Measurements from ENCODE around the gene MTOR. TPM values are rescaled to one million over a fixed set of nuclear protein-coding genes. Genes with fewer than 3 reads are reported as not detected.

Gene MTOR
- total RNA-seq, 6 donors from 2014 or later, result 27.5 to 61.0 (median 33.1) TPM

DNA sequence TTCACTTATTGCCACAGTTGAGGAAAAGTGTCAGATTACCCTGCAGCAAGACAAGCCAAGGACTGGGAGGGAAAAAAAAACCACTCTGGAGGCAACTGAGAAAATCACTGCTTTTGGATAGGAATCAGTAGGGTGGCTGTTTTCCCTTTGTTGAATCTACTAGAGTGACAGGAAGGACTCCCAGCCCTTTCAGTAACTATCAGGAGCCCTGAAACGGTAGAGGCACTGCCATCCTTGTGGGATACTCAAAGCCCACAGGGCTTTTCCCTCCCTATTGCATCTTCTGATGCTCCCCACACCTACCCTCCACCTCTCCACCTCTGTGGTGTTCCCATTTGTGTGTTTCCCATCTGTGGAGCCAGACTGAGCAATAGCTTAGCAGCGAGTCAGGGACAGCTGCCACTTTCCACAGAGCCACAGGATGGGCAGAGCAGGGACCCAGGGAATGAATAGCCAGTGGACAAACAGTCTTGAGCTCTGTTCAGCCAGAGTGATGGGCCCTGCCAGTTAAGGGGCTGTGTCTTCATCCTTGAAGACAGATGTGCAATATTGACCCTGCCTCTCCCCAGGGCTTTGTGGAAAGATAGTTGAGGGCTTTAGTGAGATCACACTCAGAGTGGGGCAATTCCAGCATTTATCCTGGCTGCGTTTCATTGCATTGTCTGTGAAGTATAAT, 24.5 kb upstream of the MTOR start:
- H3K27ac ChIP-seq, result no peak overlapping the region
- no peak for ATAC-seq (ENCODE audit: low FRiP score in 2 of 2)
- peaks cover 0 to 48% (median 13%) of the 10 kb centered on the region in 4 donors for H3K36me3 ChIP-seq
- no peak for DNase-seq
- H3K27me3 ChIP-seq, result no peaks in the 10 kb centered on the region
- WGBS, 2 donors, result 88 to 93% methylated on average over 3 of the region's 3 CpGs
- TF ChIP-seq CTCF (IDR thresholded peaks at IDR 0.05), result no peak
- no peak for TF ChIP-seq POLR2A (IDR thresholded peaks at IDR 0.05)
- H3K9me3 ChIP-seq, result no peaks in the 10 kb centered on the region
- peaks cover 7 to 15% (median 9%) of the 10 kb centered on the region in 4 donors for H3K4me1 ChIP-seq
- H3K4me3 ChIP-seq, result no peak overlapping the region

GRCh38 chr1:11285883-11286734, 23.8 kb upstream of the MTOR start:
- H3K4me1 ChIP-seq, result peaks cover 14 to 22% (median 16%) of the 10 kb centered on the region in 4 donors
- TF ChIP-seq POLR2AphosphoS5 (IDR thresholded peaks at IDR 0.05) (no peak), EP300 (IDR thresholded peaks at IDR 0.05) (no peak), CTCF (IDR thresholded peaks at IDR 0.05) (peak in 2 of 6 experiments; percentile 7 to 8)
- H3K27ac ChIP-seq, result no peak overlapping the region
- DNase-seq, result no peak
- no peak for ATAC-seq (ENCODE audit: low FRiP score in 2 of 2)
- H3K27me3 ChIP-seq, result no peaks in the 10 kb centered on the region
- 84 to 85% methylated on average over 7 of the region's 7 CpGs for WGBS, 2 donors
- H3K9me3 ChIP-seq, result no peaks in the 10 kb centered on the region
- H3K36me3 ChIP-seq, result peaks cover 0 to 48% (median 13%) of the 10 kb centered on the region in 4 donors
- no peak overlapping the region for H3K4me3 ChIP-seq

DNA sequence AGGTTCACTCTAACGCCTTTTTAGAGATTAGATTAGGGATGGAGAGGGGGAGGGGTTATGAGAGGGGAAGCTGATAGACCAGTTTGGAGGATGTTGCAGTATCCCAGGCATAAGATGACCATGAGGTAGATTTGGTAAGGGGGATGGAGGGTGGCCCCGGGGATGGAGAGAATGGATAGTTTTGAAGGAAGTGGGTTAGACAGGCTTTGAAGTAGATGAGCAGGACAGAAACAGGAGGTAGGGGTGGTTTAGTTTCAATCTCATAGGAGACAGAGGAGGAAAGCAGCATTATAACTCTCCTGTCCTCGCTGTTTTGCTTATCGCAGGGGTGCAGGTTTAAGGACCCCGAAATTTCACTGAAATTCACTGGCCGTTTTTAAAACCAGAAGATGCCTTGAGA, 22.4 kb upstream of the MTOR start:
- Histone ChIP-seq H3K4me1 (peaks cover 22 to 31% (median 25%) of the 10 kb centered on the region in 4 donors), H3K4me3 (no peak overlapping the region), H3K27ac (no peak overlapping the region), H3K9me3 (no peaks in the 10 kb centered on the region), H3K36me3 (peaks cover 0 to 34% (median 13%) of the 10 kb centered on the region in 4 donors), H3K27me3 (no peaks in the 10 kb centered on the region)
- no peak for DNase-seq
- no peak for TF ChIP-seq POLR2AphosphoS5 (IDR thresholded peaks at IDR 0.05)
- TF ChIP-seq EP300 (IDR thresholded peaks at IDR 0.05), result no peak
- TF ChIP-seq POLR2A (IDR thresholded peaks at IDR 0.05), result no peak
- no peak for TF ChIP-seq CTCF (IDR thresholded peaks at IDR 0.05)
- WGBS, 2 donors, result 86% methylated on average over 6 of the region's 6 CpGs
- no peak for ATAC-seq (ENCODE audit: low FRiP score in 2 of 2)

DNA sequence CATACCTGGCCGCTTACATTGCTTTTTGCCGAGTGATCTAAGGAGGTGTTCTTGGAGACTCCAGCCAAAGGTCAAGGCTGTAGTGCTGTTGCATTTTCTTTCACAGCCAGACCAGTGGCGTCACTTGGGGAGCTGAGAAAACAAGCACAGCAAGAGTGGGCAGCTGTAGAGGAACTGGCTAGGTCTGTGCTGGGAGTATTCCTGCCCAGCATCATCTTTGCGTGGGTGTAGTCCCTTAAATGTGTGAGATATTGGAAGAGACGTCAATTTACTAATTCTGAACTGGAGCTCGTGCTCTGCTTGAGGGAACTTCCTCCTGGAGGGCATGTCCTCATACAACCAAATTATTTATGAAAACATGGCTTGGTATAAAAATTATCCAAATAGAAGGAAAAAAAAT, 20.8 kb upstream of the MTOR start:
- Histone ChIP-seq H3K4me3 (no peak overlapping the region), H3K4me1 (peaks cover 22 to 31% (median 25%) of the 10 kb centered on the region in 4 donors), H3K27me3 (no peaks in the 10 kb centered on the region), H3K36me3 (peaks cover 0 to 29% (median 10%) of the 10 kb centered on the region in 4 donors), H3K9me3 (no peaks in the 10 kb centered on the region), H3K27ac (no peak overlapping the region)
- ATAC-seq (ENCODE audit: low FRiP score in 2 of 2) (no peak), DNase-seq (no peak)
- TF ChIP-seq CTCF (IDR thresholded peaks at IDR 0.05), result no peak
- TF ChIP-seq POLR2AphosphoS5 (IDR thresholded peaks at IDR 0.05), result no peak
- no peak for TF ChIP-seq EP300 (IDR thresholded peaks at IDR 0.05)
- TF ChIP-seq POLR2A (IDR thresholded peaks at IDR 0.05), result no peak
- 92 to 95% methylated on average over 6 of the region's 6 CpGs for WGBS, 2 donors
